Measurements from ENCODE around the gene LHX3. TPM values are rescaled to one million over a fixed set of nuclear protein-coding genes. Genes with fewer than 3 reads are reported as not detected.

The LHX3 gene
- total and polyA plus RNA-seq, 2 of the 8 experiments (the other 6 are each of a cell fraction or from before 2014, with no cell fraction given): 0.02 TPM; not detected in 1

GRCh38 chr9:136198605-136199083 lies 6.3 kb downstream of the LHX3 start (continued):
- peak; percentile 44 for TF ChIP-seq EZH2 (IDR thresholded peaks at IDR 0.05; ENCODE audit: low read depth, low read length, severe bottlenecking)
- TF ChIP-seq HDAC6 (IDR thresholded peaks at IDR 0.05; ENCODE audit: low read depth, low read length): no peak
- no peak for TF ChIP-seq GTF2F1 (IDR thresholded peaks at IDR 0.05; ENCODE audit: borderline replicate concordance, low read depth, low read length)
- TF ChIP-seq CEBPB (IDR thresholded peaks at IDR 0.05; ENCODE audit: low read depth, low read length): no peak
- no peak for TF ChIP-seq PHF8 (conservative IDR thresholded peaks at IDR 0.05; ENCODE audit: low read depth, low read length)
- TF ChIP-seq SIRT6 (IDR thresholded peaks at IDR 0.05; ENCODE audit: low read length): no peak
- no peak for TF ChIP-seq POLR2A (IDR thresholded peaks at IDR 0.05; ENCODE audit: control extremely low read depth in 1 of 2, low read depth in 2 of 2, low read length in 2 of 2)
- TF ChIP-seq MAX (IDR thresholded peaks at IDR 0.05): peak; percentile 93
- peak; percentile 19 for TF ChIP-seq KDM4A (IDR thresholded peaks at IDR 0.05; ENCODE audit: low read depth, low read length, severe bottlenecking)
- no peak for TF ChIP-seq JUN (IDR thresholded peaks at IDR 0.05; ENCODE audit: low read depth, low read length)
- TF ChIP-seq SP4 (IDR thresholded peaks at IDR 0.05; ENCODE audit: low read length): no peak
- TF ChIP-seq NRF1 (IDR thresholded peaks at IDR 0.05; ENCODE audit: low read depth, low read length): peak; percentile 8; the same call in 1 of the 2 replicates
- TF ChIP-seq BACH1 (IDR thresholded peaks at IDR 0.05; ENCODE audit: low read length): no peak
- no peak for TF ChIP-seq CHD1 (IDR thresholded peaks at IDR 0.05; ENCODE audit: low read depth, low read length)
- no peak for TF ChIP-seq JUND (IDR thresholded peaks at IDR 0.05; ENCODE audit: low read length)
- TF ChIP-seq POLR2AphosphoS5 (IDR thresholded peaks at IDR 0.05; ENCODE audit: low read depth, low read length): no peak
- TF ChIP-seq SIN3A (conservative IDR thresholded peaks at IDR 0.05 in 1 of 2, IDR thresholded peaks at IDR 0.05 in 1 of 2; ENCODE audit: low read depth in 1 of 2, low read length in 2 of 2): no peak
- no peak for TF ChIP-seq KDM1A (IDR thresholded peaks at IDR 0.05; ENCODE audit: borderline replicate concordance, low read length)
- no peak for TF ChIP-seq EGR1 (IDR thresholded peaks at IDR 0.05; ENCODE audit: borderline replicate concordance, low read depth, low read length)
- TF ChIP-seq RBBP5 (IDR thresholded peaks at IDR 0.05; ENCODE audit: borderline replicate concordance, low read depth, low read length): no peak

Measured in H1 (cell line).